HUDEP-2 (cell line): ENCODE results near the gene CDH18.

Experiments
- DNase-seq, 76 experiments: peaks; one replicate each; lab custom pipeline; 2025; ENCODE audit not compliant: unreplicated experiment in 76 of 76; lab: John Stamatoyannopoulos, UW

The CDH18 gene

GRCh38 chr5:19987612-19988361, at the start of gene CDH18:
TSS of gene CDH18 (minus strand) at chr5:19988200. CDS start at chr5:19838986, 149,214 bp downstream.
- DNase-seq: no peak

DNA sequence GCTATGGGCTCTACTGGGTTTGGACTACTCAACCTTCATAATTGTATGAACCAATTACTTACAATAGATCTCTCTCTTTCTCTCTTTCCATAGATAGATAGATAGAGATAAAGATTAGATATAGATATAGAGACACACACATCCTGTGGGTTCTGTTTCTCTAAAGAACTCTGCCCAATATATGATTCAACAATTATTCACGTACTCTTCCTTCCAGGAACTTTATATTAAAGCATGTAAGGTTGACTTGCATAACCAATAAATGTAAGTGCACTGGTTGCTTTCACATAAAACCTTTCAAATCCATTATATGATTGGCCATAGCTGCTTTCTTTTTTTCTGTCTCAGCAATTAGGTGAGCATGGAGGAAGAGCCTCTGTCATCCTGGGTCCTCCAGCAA, 46.7 kb upstream of the CDH18 start:
- DNase-seq: no peak

GRCh38 chr5:20033881-20034280, 45.9 kb upstream of the CDH18 start:
- DNase-seq: no peak

GRCh38 chr5:20032896-20033295, 44.9 kb upstream of the CDH18 start:
- DNase-seq: no peak

GRCh38 chr5:20030125-20030524, 42.1 kb upstream of the CDH18 start:
- DNase-seq: no peak

GRCh38 chr5:20029266-20029665, 41.3 kb upstream of the CDH18 start:
- DNase-seq: no peak

DNA sequence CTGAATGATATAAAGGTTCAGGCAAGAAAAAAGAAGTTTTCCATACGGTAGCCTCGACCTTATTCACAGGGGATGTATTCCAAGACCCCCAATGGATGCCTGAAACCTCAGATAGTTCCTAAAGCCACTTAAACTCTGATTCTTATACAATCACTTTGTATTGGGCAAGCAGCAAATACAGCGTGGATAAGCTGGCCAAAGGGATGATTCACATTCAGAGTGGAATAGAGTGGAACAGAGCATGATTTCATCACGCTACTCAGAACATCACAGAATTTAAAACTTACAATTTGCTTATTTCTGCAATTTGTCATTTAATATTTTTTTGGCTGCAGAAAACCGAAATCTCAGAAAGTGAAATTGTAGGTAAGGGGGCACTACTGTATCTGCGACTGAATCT, 40.5 kb upstream of the CDH18 start:
- no peak for DNase-seq

DNA sequence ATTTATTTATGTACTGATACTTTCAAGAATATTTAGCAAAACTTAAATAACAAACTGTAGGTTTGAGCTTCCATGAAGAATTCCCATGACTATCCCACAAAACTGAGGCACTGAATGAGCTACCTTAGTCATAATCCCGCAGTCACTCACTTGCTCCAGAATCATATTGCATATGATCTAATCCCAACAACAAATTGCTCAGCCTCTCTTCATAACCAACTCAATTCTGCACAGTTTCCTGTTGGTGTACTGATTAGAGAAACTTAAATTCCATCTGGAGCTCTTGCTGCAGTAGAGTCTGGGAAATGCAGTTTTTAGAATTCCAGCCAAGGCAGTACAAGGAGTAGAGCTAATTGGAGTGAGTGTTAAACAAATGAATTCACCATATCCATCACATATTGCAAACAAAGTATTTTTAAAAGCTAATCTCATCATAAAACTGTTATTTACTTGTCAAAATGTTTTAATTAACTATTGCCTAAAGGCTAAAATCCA, 35.7 kb upstream of the CDH18 start:
- no peak for DNase-seq

DNA sequence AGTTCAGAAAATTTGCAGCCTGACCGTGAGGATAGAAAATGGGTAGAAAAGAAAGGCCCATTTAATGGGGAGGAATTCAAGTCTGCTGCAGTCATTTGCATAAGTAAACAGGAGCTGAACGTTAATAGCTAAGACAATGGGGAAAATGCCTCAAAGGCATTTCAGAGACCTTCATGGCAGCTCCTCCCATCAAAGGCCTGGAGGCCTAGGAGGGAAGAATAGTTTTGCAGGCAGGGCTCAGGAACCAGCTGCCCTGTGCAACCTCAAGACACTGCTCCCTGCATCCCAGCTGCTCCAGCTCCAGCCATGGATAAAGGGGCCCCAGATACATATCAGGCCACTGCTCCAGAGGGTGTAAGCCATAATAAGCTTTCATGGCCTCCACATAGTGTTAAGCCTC, 32.2 kb upstream of the CDH18 start:
- no peak for DNase-seq

DNA sequence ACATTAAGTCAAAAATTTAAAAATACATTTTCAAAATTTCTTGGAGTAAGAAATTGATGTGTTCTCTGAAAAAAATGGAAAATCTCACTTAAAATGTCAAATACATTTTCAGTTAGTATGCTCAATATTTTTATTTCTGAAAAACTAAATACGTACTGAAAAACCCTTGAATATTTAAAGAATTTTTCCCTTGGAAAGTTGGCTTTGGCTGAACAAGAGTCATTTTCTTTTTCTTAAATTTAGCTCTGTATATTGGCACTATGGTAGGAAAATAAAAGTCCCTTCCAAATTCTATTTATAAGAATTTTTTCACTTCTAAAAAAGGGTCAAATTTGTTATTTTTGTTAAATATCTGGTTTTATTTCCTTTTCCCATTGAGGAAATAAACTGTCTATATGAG, 29.0 kb upstream of the CDH18 start:
- no peak for DNase-seq

GRCh38 chr5:20000416-20000815, 12.4 kb upstream of the CDH18 start:
- no peak for DNase-seq

DNA sequence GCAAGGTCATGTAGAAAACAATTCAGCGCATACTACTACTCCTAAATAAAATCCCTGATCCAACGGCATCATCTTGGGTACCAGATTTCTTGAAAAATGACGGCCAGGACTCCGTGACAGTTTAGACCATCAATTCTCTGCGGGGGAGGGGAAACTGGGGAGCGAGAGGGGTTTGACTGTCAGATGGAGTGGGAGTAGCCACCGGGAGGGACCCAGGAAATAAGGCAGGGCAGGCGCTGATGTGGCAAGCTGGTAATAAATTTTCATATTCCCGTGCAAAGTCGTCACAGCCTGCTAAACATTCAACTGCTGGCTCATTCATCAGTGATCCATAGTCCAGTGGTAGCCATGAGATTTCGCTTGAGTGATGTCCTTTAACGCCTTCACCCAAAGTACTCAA, 457 bp upstream of the CDH18 start:
- DNase-seq: no peak

GRCh38 chr5:19986806-19987205, 1.2 kb downstream of the CDH18 start:
- no peak for DNase-seq

- DNase-seq: no peak
Observed at GRCh38 chr5:19986031-19986619, 1.9 kb downstream of the CDH18 start.

GRCh38 chr5:19978476-19978875, 9.5 kb downstream of the CDH18 start:
- no peak for DNase-seq

DNA sequence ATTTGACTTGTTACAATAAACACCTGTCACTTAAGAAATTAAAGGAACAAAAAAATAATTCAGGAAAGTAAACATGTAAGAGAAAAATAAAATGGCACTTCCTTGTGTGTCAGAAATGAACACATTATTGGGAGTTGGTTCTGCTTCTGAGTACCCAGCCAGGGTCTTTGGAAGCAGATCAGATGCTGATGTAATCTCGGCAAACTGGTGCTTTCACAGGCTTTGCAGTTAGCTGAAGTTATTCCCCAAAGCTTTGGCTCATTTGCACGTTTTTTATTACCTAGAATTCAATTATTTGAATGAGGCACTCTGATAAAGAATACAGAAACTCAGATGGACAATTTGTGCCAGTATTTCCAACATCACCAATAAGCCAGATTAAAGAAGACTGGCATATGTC, 10.9 kb downstream of the CDH18 start:
- DNase-seq: no peak

DNA sequence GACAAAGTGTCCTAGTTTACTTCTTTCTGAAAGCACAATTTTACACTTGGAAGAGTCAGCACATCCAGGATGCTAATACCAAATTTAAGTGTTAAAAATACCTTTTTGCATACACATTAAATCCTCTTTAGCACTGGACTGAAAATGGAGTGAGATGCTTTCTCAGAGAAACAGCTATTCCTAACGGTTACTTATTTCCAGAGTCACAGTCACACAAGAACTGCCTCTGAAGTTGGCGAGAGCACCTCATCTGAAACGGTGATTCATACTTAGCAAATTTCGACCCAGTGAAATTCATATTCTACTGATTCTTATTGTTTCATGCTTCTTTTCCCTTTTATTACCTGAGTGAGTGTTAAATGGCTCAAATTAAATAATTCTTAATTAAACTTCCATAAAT, 12.2 kb downstream of the CDH18 start:
- no peak for DNase-seq

DNA sequence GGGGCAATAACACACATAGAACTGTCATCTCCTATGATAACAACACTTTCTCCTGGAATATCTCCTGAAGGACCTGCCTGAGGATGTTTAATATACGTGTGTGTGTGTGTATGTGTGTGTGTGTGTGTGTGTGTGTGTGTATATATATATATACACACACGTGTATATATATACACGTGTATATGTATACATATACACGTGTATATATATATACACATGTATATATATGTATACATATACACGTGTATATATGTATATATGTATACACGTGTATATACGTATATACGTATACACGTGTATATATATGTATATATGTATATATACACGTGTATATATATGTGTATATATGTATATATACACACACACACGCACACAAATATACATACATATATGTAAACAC, 27.5 kb downstream of the CDH18 start:
- DNase-seq: no peak

DNA sequence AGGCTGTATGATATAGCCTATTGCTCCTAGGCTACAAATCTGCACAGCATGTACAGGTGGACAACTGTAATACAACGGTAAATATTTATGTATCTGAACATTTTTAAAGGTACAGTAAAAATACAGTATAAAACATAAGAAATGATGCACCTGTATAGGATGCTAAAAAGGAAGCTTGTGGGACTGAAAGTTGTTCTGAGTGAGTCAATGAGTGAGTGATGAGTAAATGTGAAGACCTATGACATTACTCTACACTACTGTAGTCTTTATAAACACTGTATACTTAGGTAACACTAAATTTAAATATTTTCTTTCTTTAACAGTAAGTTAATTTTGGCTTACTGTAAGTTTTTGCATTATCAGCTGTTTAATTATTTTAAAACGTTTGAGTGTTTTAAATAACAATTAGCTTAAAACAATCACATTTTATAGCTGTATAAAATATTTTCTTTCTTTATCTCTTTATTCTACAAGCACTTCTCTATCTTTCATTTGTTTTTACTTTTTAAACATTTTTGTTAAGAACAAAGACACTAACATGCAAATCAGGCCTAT, 28.1 kb downstream of the CDH18 start:
- DNase-seq: no peak

- no peak for DNase-seq
Observed at GRCh38 chr5:19950897-19951296, 37.1 kb downstream of the CDH18 start.

DNA sequence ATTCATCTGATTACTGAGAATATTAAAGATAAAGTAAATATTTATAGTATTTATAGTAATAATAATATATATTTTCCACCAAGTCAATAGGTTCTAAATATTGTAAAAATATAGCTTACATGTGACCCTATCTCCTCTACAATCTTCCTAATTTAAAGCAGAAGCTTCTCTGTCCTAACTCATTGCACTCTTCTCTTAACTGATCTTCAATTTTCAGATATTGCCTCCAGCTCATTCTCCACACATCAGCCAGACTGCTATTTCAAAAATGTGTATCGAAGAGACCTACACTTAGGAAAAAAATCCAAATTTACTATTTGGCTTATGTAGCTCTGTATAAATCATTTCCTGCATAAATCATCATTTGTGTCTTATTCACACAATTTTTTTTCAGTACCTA, 47.8 kb downstream of the CDH18 start:
- no peak for DNase-seq

DNA sequence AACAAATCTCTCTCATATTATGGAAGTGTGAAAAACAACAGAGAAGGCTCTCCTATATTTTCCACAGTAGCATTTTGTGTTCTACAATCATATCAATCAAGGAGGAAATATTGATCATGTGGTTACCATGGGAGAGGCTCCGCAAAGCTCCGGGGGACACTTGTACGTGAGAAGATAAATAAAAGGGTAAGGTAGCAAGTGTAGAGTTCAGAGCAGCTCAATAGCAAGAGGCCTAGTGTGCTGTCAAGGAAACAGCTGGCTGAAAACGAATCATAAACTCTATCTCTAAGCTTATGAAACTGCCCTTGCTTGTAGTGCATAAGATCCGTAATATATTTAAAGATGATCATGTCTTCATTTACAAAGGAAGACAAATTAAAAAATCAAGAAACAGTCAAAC, 57.5 kb downstream of the CDH18 start:
- DNase-seq: no peak
